Stomach (tissue), 4 donors: Measurements from ENCODE around the gene KLK2.

Experiments
- POLR2A ChIP-seq, 4 donors: fragments of 450-650 bp; IDR thresholded peaks; one replicate each; pipeline ENCODE4 v1.6.1; 2016; ENCODE audit warnings: antibody characterized with exemption in 4 of 4, control low read depth in 2 of 4, mild to moderate bottlenecking in 1 of 4, moderate library complexity in 1 of 4
- TF ChIP-seq, protein P1 (sequence below), 7 experiments: fragments of 450-650 bp in 4 of 7; fragments of 200-600 bp in 3 of 7; sonication (generic) in 3 of 7; IDR thresholded peaks; one replicate each; pipeline ENCODE4 v1.5.1; 2016 to 2019; ENCODE audit warnings: antibody characterized with exemption in 7 of 7, control low read depth in 2 of 7, mild to moderate bottlenecking in 1 of 7

DNA sequence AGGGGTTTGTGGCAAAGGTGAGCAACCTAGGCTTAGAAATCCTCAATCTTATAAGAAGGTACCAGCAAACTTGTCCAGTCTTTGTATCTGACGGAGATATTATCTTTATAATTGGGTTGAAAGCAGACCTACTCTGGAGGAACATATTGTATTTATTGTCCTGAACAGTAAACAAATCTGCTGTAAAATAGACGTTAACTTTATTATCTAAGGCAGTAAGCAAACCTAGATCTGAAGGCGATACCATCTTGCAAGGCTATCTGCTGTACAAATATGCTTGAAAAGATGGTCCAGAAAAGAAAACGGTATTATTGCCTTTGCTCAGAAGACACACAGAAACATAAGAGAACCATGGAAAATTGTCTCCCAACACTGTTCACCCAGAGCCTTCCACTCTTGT lies 3.8 kb upstream of the KLK2 start:
- TF ChIP-seq, protein P1, sequence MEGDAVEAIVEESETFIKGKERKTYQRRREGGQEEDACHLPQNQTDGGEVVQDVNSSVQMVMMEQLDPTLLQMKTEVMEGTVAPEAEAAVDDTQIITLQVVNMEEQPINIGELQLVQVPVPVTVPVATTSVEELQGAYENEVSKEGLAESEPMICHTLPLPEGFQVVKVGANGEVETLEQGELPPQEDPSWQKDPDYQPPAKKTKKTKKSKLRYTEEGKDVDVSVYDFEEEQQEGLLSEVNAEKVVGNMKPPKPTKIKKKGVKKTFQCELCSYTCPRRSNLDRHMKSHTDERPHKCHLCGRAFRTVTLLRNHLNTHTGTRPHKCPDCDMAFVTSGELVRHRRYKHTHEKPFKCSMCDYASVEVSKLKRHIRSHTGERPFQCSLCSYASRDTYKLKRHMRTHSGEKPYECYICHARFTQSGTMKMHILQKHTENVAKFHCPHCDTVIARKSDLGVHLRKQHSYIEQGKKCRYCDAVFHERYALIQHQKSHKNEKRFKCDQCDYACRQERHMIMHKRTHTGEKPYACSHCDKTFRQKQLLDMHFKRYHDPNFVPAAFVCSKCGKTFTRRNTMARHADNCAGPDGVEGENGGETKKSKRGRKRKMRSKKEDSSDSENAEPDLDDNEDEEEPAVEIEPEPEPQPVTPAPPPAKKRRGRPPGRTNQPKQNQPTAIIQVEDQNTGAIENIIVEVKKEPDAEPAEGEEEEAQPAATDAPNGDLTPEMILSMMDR (IDR thresholded peaks at IDR 0.05): no peak
- no peak for TF ChIP-seq POLR2A (IDR thresholded peaks at IDR 0.05)
